ENCODE results near the gene AICDA. TPM values are rescaled to one million over a fixed set of nuclear protein-coding genes. Genes with fewer than 3 reads are reported as not detected.
"Not testable (repeated sequence)": the region's sequence is repeated elsewhere in the genome, so short reads cannot be mapped to it uniquely, and the experiment has no call there.

The AICDA gene
- total RNA-seq, 1 donor: not detected

GRCh38 chr12:8594072-8594471 lies 18.6 kb downstream of the AICDA start:
- Histone ChIP-seq H3K27ac (ENCODE audit: low read depth, low read length) (no peak overlapping the region), H2AFZ (ENCODE audit: low read length) (no peak overlapping the region), H3K4me3 (ENCODE audit: insufficient read depth, low read length) (no peak overlapping the region), H3K79me2 (ENCODE audit: insufficient read depth, low read length) (no peaks in the 10 kb centered on the region), H3K9me3 (ENCODE audit: low read depth, low read length) (no peaks in the 10 kb centered on the region), H4K20me1 (ENCODE audit: insufficient read depth, low read length) (no peaks in the 10 kb centered on the region), H3K4me1 (ENCODE audit: insufficient read depth, low read length) (no peaks in the 10 kb centered on the region), H3K27me3 (ENCODE audit: insufficient read depth, low read length) (no peaks in the 10 kb centered on the region), H3K4me2 (ENCODE audit: insufficient read depth, low read length) (no peak overlapping the region), H3K36me3 (ENCODE audit: insufficient read depth, low read length) (no peaks in the 10 kb centered on the region)
- no peak for DNase-seq (ENCODE audit: insufficient read length, low spot score, missing footprints)
- no peak for TF ChIP-seq CTCF (IDR thresholded peaks at IDR 0.05; ENCODE audit: extremely low read depth, low read depth, low read length)

GRCh38 chr12:8593246-8593645 lies 19.4 kb downstream of the AICDA start:
- no peak for TF ChIP-seq CTCF (IDR thresholded peaks at IDR 0.05; ENCODE audit: extremely low read depth, low read depth, low read length)
- no peak for DNase-seq (ENCODE audit: insufficient read length, low spot score, missing footprints)
- Histone ChIP-seq H4K20me1 (ENCODE audit: insufficient read depth, low read length) (no peaks in the 10 kb centered on the region), H3K36me3 (ENCODE audit: insufficient read depth, low read length) (no peaks in the 10 kb centered on the region), H2AFZ (ENCODE audit: low read length) (no peak overlapping the region), H3K4me1 (ENCODE audit: insufficient read depth, low read length) (no peaks in the 10 kb centered on the region), H3K4me2 (ENCODE audit: insufficient read depth, low read length) (no peak overlapping the region), H3K27me3 (ENCODE audit: insufficient read depth, low read length) (no peaks in the 10 kb centered on the region), H3K27ac (ENCODE audit: low read depth, low read length) (no peak overlapping the region), H3K79me2 (ENCODE audit: insufficient read depth, low read length) (no peaks in the 10 kb centered on the region), H3K9me3 (ENCODE audit: low read depth, low read length) (no peaks in the 10 kb centered on the region), H3K4me3 (ENCODE audit: insufficient read depth, low read length) (no peak overlapping the region)

- TF ChIP-seq CTCF (IDR thresholded peaks at IDR 0.05; ENCODE audit: extremely low read depth, low read depth, low read length): no peak
Observed at GRCh38 chr12:8590842-8591545, 21.7 kb downstream of the AICDA start.

DNA sequence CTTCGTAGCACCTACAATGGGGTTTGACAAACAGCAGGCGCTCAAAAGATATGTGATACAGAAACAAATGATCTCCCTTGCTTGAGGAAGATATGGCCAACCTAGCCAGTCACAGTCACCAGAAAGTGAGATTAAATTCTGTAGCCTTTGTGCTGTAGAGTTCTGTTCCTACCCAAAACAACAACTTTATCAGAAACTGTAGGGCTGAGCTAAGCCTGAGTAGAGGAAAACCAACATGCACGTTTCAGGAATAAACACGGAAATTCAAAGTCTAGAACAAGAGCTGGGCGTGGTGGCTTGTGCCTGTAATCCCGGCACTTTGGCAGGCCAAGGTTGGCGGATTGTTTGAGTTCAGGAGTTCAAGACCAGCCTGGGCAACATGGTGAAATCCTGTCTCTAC lies 23.0 kb downstream of the AICDA start:
- H3K36me3 ChIP-seq (ENCODE audit: insufficient read depth, low read length): no peaks in the 10 kb centered on the region
- no peak overlapping the region for H3K4me2 ChIP-seq (ENCODE audit: insufficient read depth, low read length)
- TF ChIP-seq CTCF (IDR thresholded peaks at IDR 0.05; ENCODE audit: extremely low read depth, low read depth, low read length): no peak
- H3K27ac ChIP-seq (ENCODE audit: low read depth, low read length): no peak overlapping the region
- H3K4me3 ChIP-seq (ENCODE audit: insufficient read depth, low read length): no peak overlapping the region
- no peaks in the 10 kb centered on the region for H3K79me2 ChIP-seq (ENCODE audit: insufficient read depth, low read length)
- DNase-seq (ENCODE audit: insufficient read length, low spot score, missing footprints): no peak
- no peaks in the 10 kb centered on the region for H3K9me3 ChIP-seq (ENCODE audit: low read depth, low read length)
- H2AFZ ChIP-seq (ENCODE audit: low read length): no peak overlapping the region
- H4K20me1 ChIP-seq (ENCODE audit: insufficient read depth, low read length): no peaks in the 10 kb centered on the region
- H3K27me3 ChIP-seq (ENCODE audit: insufficient read depth, low read length): no peaks in the 10 kb centered on the region
- no peaks in the 10 kb centered on the region for H3K4me1 ChIP-seq (ENCODE audit: insufficient read depth, low read length)

More at GRCh38 chr12:8590842-8591545, 21.7 kb downstream of the AICDA start:
- Histone ChIP-seq H3K9me3 (ENCODE audit: low read depth, low read length) (no peaks in the 10 kb centered on the region), H3K27me3 (ENCODE audit: insufficient read depth, low read length) (no peaks in the 10 kb centered on the region), H3K4me3 (ENCODE audit: insufficient read depth, low read length) (no peak overlapping the region), H3K27ac (ENCODE audit: low read depth, low read length) (no peak overlapping the region), H3K79me2 (ENCODE audit: insufficient read depth, low read length) (no peaks in the 10 kb centered on the region), H4K20me1 (ENCODE audit: insufficient read depth, low read length) (no peaks in the 10 kb centered on the region), H3K4me2 (ENCODE audit: insufficient read depth, low read length) (no peak overlapping the region), H3K36me3 (ENCODE audit: insufficient read depth, low read length) (no peaks in the 10 kb centered on the region), H2AFZ (ENCODE audit: low read length) (no peak overlapping the region), H3K4me1 (ENCODE audit: insufficient read depth, low read length) (no peaks in the 10 kb centered on the region)
- DNase-seq (ENCODE audit: insufficient read length, low spot score, missing footprints): no peak

DNA sequence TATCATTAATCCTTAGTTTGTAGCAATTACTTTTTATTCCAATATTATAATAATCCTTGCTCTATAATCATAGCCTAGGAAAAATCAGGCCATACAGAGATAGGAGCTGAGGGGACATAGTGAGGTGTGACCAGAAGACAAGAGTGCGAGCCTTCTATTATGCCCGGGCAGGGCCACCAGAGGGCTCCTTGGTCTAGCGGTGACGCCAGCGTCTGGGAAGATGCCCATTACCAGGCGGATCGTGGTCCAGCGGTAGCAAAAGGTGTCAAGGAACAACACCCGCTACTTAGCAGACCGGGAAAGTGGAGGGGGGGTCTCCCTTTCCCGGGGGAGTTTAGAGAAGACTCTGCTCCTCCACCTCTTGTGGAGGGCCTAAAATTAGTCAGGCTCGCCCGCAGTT lies 28.2 kb downstream of the AICDA start:
- not testable (repeated sequence) for DNase-seq (ENCODE audit: insufficient read length, low spot score, missing footprints); H3K79me2 ChIP-seq (ENCODE audit: insufficient read depth, low read length); H3K4me2 ChIP-seq (ENCODE audit: insufficient read depth, low read length); H3K27me3 ChIP-seq (ENCODE audit: insufficient read depth, low read length); H2AFZ ChIP-seq (ENCODE audit: low read length); H3K9me3 ChIP-seq (ENCODE audit: low read depth, low read length); H3K27ac ChIP-seq (ENCODE audit: low read depth, low read length); H4K20me1 ChIP-seq (ENCODE audit: insufficient read depth, low read length); H3K4me3 ChIP-seq (ENCODE audit: insufficient read depth, low read length); H3K4me1 ChIP-seq (ENCODE audit: insufficient read depth, low read length); H3K36me3 ChIP-seq (ENCODE audit: insufficient read depth, low read length)

All from osteoblast (primary cell).